Ascending aorta (tissue), 2 donors: ENCODE measurements around the gene KPNB1. TPM values are rescaled to one million over a fixed set of nuclear protein-coding genes. Genes with fewer than 3 reads are reported as not detected.

Experiments
- DNase-seq, 2 donors: peaks; one replicate each; pipeline ENCODE4 v3.0.0-alpha.2; 2019; ENCODE audit warnings: low spot score in 2 of 2
- H3K27ac ChIP-seq, 2 donors: fragments of 200-600 bp; sonication (generic); one replicate each; pipeline ENCODE4 v1.5.1; 2016 to 2017; ENCODE audit warnings: mild to moderate bottlenecking in 1 of 2
- H3K27me3 ChIP-seq: fragments of 200-600 bp; sonication (generic); one replicate; pipeline ENCODE4 v1.5.1; 2017
- H3K36me3 ChIP-seq, 2 donors: fragments of 200-600 bp; sonication (generic); one replicate each; pipeline ENCODE4 v1.5.1; 2016
- H3K4me1 ChIP-seq, 2 donors: fragments of 200-600 bp; sonication (generic); one replicate each; pipeline ENCODE4 v1.5.1; 2016 to 2017; ENCODE audit warnings: mild to moderate bottlenecking in 1 of 2
- H3K4me3 ChIP-seq, 2 donors: fragments of 200-600 bp; sonication (generic); one replicate each; pipeline ENCODE4 v1.5.1; 2016 to 2017; ENCODE audit warnings: mild to moderate bottlenecking in 1 of 2
- H3K9me3 ChIP-seq, 2 donors: fragments of 200-600 bp; sonication (generic); one replicate each; pipeline ENCODE4 v1.5.1; 2016
- CTCF ChIP-seq, 3 experiments: fragments of 200-600 bp in 2 of 3; fragments of 450-650 bp in 1 of 3; sonication (generic) in 2 of 3; IDR thresholded peaks; one replicate each; pipeline ENCODE4 v1.5.1; 2016 to 2019; ENCODE audit warnings: antibody characterized with exemption in 3 of 3, mild to moderate bottlenecking in 1 of 3, moderate library complexity in 1 of 3
- intact Hi-C: fragments of 100-400 bp; cut with DNase I; formaldehyde crosslinking; loops from one replicate; pipeline ENCODE4 v1.15.1; 2023
- total RNA-seq: library from RNA; depleted of rRNA; stranded (reverse); fragments of >200 nt; gene quantifications from one replicate; pipeline ENCODE4 v1.1.0, GENCODE V29; 2016

The KPNB1 gene
- total RNA-seq, 1 donor from 2014 or later, result 261 TPM

GRCh38 chr17:47636273-47637030 is 13.3 kb upstream of the KPNB1 start:
- no peak for DNase-seq
- TF ChIP-seq CTCF (IDR thresholded peaks at IDR 0.05), result no peak
- no peak overlapping the region for H3K4me3 ChIP-seq
- H3K27ac ChIP-seq, result no peak overlapping the region
- no peaks in the 10 kb centered on the region for H3K27me3 ChIP-seq
- no peaks in the 10 kb centered on the region for H3K4me1 ChIP-seq
- H3K36me3 ChIP-seq, result peaks cover 4 to 22% of the 10 kb centered on the region in 2 donors
- intact Hi-C loops, result no loop called here
- H3K9me3 ChIP-seq, result no peaks in the 10 kb centered on the region

- intact Hi-C loops, result no loop called here
- Histone ChIP-seq H3K4me3 (no peak overlapping the region), H3K36me3 (peaks cover 4 to 19% of the 10 kb centered on the region in 2 donors), H3K27ac (no peak overlapping the region), H3K9me3 (no peaks in the 10 kb centered on the region), H3K4me1 (no peaks in the 10 kb centered on the region), H3K27me3 (no peaks in the 10 kb centered on the region)
- no peak for TF ChIP-seq CTCF (IDR thresholded peaks at IDR 0.05)
- DNase-seq, result no peak
Measured at GRCh38 chr17:47638903-47639302, 10.8 kb upstream of the KPNB1 start.

- Histone ChIP-seq H3K9me3 (no peaks in the 10 kb centered on the region), H3K27ac (no peak overlapping the region), H3K4me1 (no peaks in the 10 kb centered on the region), H3K27me3 (no peaks in the 10 kb centered on the region), H3K36me3 (peaks cover 4 to 13% of the 10 kb centered on the region in 2 donors), H3K4me3 (no peak overlapping the region)
- intact Hi-C loops, result no loop called here
- no peak for TF ChIP-seq CTCF (IDR thresholded peaks at IDR 0.05)
- no peak for DNase-seq
Measured at GRCh38 chr17:47640076-47640475, 9.6 kb upstream of the KPNB1 start.

GRCh38 chr17:47641202-47641601 is 8.5 kb upstream of the KPNB1 start:
- Histone ChIP-seq H3K27ac (no peak overlapping the region), H3K36me3 (peaks cover 4 to 11% of the 10 kb centered on the region in 2 donors), H3K9me3 (no peaks in the 10 kb centered on the region), H3K4me1 (no peaks in the 10 kb centered on the region), H3K27me3 (no peaks in the 10 kb centered on the region), H3K4me3 (no peak overlapping the region)
- no peak for TF ChIP-seq CTCF (IDR thresholded peaks at IDR 0.05)
- intact Hi-C loops, result no loop called here
- no peak for DNase-seq

- Histone ChIP-seq H3K9me3 (no peaks in the 10 kb centered on the region), H3K4me3 (no peak overlapping the region), H3K27ac (no peak overlapping the region), H3K36me3 (peaks cover 0 to 1% of the 10 kb centered on the region in 2 donors), H3K27me3 (no peaks in the 10 kb centered on the region), H3K4me1 (peaks cover 0 to 1% of the 10 kb centered on the region in 2 donors)
- intact Hi-C loops, result no loop called here
- no peak for TF ChIP-seq CTCF (IDR thresholded peaks at IDR 0.05)
- no peak for DNase-seq
Measured at GRCh38 chr17:47643116-47643515, 6.6 kb upstream of the KPNB1 start.
